Esophagus mucosa (tissue), 1 donor: Measurements from ENCODE around the gene NUP62. TPM values are rescaled to one million over a fixed set of nuclear protein-coding genes. Genes with fewer than 3 reads are reported as not detected.
A peak's percentile ranks its signal among the peaks of the same experiment; 100 is the strongest.

Experiments used
- ATAC-seq: fragments of 200-7000 bp; cut with Tn5 transposase; one replicate; pipeline ENCODE4 v1.9.1; 2020
- total RNA-seq: library from RNA; stranded (reverse); gene quantifications from one replicate; pipeline ENCODE4 v1.2.4, GENCODE V29; 2023
- donor health status: DM: yes; HTN: yes; CAD: no.

The NUP62 gene
- total RNA-seq, 1 donor from 2014 or later, result 23.6 TPM

- no peak for ATAC-seq
These were observed 49.0 kb downstream of the NUP62 start for GRCh38 chr19:49880162-49880869.

- no peak for ATAC-seq
These were observed 49.9 kb downstream of the NUP62 start for GRCh38 chr19:49879243-49879963.

GRCh38 chr19:49878744-49879070 lies 50.6 kb downstream of the NUP62 start:
- ATAC-seq, result no peak

GRCh38 chr19:49877879-49878743 lies 51.2 kb downstream of the NUP62 start:
- peak; percentile 77 for ATAC-seq

- peak; percentile 81 for ATAC-seq
These were observed 52.1 kb downstream of the NUP62 start, which contains the start of the genes AKT1S1 and TBC1D17 for GRCh38 chr19:49877020-49877878. Gene AKT1S1 (minus strand): TSS chr19:49877355. CDS start chr19:49873295, 4,060 bp downstream. Gene TBC1D17 (plus strand): TSS chr19:49877702. CDS start chr19:49877724, 22 bp downstream.

- peak; percentile 76 for ATAC-seq
These were observed 52.8 kb downstream of the NUP62 start for GRCh38 chr19:49876422-49877019.

GRCh38 chr19:49875857-49876421 lies 53.4 kb downstream of the NUP62 start:
- ATAC-seq, result no peak

GRCh38 chr19:49875177-49875576 lies 54.1 kb downstream of the NUP62 start:
- ATAC-seq, result no peak

- ATAC-seq, result no peak
These were observed 54.7 kb downstream of the NUP62 start for GRCh38 chr19:49874503-49875157.

- no peak for ATAC-seq
These were observed 55.5 kb downstream of the NUP62 start for GRCh38 chr19:49873834-49874233.

GRCh38 chr19:49873129-49873521 lies 56.2 kb downstream of the NUP62 start:
- no peak for ATAC-seq

GRCh38 chr19:49872245-49873128 lies 56.8 kb downstream of the NUP62 start:
- no peak for ATAC-seq

- ATAC-seq, result no peak
These were observed 57.8 kb downstream of the NUP62 start for GRCh38 chr19:49871349-49871985.

GRCh38 chr19:49870309-49870901 lies 58.9 kb downstream of the NUP62 start:
- no peak for ATAC-seq

- ATAC-seq, result peak; percentile 78
These were observed 59.6 kb downstream of the NUP62 start for GRCh38 chr19:49869484-49870308.

- peak; percentile 2 for ATAC-seq
These were observed 60.3 kb downstream of the NUP62 start for GRCh38 chr19:49869009-49869483.

GRCh38 chr19:49866933-49867782 lies 62.1 kb downstream of the NUP62 start, which contains the start of gene PNKP:
Gene PNKP (minus strand): TSS chr19:49867576. CDS start chr19:49867204, 372 bp downstream.
- peak; percentile 68 for ATAC-seq
